KOPT-K1 (cell line): ENCODE results near the gene SNRNP25.

Experiments
- H3K27ac ChIP-seq: fragments of 200-600 bp; sonication (generic); 2 replicates; pipeline ENCODE4 v1.5.1; 2016; ENCODE audit warnings: antibody characterized with exemption, mild to moderate bottlenecking, low read depth, low read length; ENCODE audit not compliant: poor library complexity, severe bottlenecking
- H3K36me3 ChIP-seq: fragments of 200-600 bp; sonication (generic); 2 replicates; pipeline ENCODE4 v1.5.1; 2017; ENCODE audit warnings: antibody characterized with exemption, mild to moderate bottlenecking, low read length, moderate library complexity; ENCODE audit not compliant: insufficient read depth
- H3K9me3 ChIP-seq: fragments of 200-600 bp; sonication (generic); 2 replicates; pipeline ENCODE4 v1.5.1; 2017; ENCODE audit warnings: antibody characterized with exemption, low read length, mild to moderate bottlenecking; ENCODE audit not compliant: insufficient read depth, poor library complexity, severe bottlenecking

The SNRNP25 gene

DNA sequence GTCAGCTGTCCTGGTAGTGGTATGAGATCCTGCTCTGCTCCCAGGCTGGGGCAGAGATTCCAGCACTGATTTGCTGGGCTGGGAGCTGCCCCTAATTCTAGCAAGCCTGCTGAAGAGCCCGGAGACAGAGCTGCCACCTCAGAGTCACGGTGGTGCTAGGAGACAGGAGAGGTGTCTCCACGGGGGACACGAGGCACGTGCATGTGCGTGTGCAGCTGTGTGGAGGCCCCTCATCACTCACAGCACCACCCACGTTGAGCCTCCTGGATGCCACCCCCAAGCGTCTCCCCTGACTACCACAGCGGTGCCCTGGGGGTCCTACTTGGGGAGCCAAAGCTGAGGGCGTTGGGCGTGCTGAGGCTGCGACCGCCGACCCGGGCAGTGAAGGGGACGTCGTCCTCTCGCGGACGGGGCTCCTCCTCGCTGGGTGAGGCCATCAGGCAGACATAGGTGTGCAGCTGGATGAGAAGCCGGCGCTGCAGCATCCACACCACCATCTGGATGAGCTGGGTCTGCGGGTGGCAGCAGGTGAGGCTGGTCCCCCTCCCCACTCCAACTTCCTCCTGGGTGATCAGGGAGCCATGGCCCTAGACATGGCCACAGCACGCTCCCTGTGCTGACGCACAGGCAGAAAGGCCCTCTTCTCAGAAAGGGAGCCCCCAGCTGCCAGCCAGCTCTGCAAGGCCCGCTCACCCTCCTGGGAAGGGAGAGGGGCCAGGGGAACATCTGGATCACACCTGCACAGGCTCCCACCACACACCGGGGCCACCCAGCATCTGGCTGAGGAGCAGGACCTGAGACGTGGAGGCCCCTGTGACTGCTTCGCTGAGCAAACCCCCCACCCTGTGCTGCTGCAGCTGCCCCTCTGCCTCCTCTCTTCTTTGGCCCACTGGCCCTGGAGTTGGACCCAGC, 36.0 kb downstream of the SNRNP25 start:
- no peaks in the 10 kb centered on the region for H3K9me3 ChIP-seq

GRCh38 chr16:91484-91883, 37.9 kb downstream of the SNRNP25 start:
- no peaks in the 10 kb centered on the region for H3K9me3 ChIP-seq
- H3K36me3 ChIP-seq: peaks cover 73% of the 10 kb centered on the region
- no peak overlapping the region for H3K27ac ChIP-seq

More for the DNA sequence above, 36.0 kb downstream of the SNRNP25 start:
- Histone ChIP-seq H3K27ac (no peak overlapping the region), H3K36me3 (peaks cover 82% of the 10 kb centered on the region)

DNA sequence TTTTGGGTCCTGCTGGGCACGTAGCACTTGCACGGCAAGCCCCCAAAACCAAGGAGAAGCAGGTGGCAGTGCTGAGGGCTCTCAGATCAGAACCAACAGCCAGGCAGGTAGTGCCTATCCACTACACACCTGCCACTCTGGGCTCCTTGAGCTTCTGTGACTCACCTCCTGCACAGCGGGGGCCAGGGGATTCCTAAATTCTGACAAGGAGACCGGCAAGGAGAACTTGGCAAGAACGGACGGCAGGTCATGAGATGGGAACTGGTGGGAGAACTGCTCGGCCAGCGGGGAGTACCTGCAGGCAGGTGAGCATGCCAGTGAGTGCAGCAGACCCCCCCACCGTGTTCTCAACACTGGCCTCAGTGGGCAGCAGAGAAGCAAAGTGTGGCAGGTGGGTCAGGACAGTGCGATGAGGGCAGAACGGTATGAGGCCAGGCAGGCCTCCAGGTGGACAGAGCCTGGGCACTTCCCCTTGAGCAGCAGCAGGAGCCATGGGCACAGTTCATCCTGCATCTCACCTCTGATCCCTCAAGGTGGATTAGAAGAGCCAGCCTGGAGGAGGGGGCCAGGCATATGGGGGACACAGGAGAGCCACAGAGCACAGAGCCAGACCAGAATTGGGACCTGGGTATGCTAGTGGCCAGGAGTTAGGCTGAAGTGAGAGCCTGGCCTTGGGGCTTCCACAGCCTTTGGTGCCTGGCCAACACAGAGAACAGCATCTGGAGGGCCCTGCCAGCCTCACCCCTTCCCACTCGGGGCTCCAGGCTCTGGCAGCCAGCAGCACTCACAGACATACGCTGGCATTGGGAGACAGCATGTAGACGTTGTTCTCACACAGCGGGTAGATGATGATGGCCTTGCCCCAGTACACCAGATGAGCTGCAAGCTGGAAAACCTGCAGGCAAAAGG, 39.1 kb downstream of the SNRNP25 start:
- no peaks in the 10 kb centered on the region for H3K9me3 ChIP-seq
- H3K36me3 ChIP-seq: peaks cover 67% of the 10 kb centered on the region
- no peak overlapping the region for H3K27ac ChIP-seq

DNA sequence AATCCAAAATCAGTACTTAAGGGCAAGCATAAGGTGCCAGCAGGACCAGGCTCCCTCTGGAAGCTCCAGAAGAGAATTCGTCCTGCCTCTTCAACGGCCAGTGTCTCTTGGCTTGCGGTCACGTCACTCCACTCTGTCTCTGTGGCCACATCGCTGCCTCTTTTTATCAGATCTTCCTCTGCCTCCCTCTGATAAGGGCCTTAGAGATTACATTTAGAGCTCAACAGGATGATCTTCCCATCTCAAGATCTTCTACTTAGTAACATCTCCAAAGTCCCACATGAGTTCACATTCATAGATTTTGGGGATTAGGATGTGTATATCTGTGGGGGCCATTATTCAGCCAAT, 41.3 kb downstream of the SNRNP25 start:
- Histone ChIP-seq H3K27ac (no peak overlapping the region), H3K36me3 (peaks cover 55% of the 10 kb centered on the region), H3K9me3 (no peaks in the 10 kb centered on the region)

DNA sequence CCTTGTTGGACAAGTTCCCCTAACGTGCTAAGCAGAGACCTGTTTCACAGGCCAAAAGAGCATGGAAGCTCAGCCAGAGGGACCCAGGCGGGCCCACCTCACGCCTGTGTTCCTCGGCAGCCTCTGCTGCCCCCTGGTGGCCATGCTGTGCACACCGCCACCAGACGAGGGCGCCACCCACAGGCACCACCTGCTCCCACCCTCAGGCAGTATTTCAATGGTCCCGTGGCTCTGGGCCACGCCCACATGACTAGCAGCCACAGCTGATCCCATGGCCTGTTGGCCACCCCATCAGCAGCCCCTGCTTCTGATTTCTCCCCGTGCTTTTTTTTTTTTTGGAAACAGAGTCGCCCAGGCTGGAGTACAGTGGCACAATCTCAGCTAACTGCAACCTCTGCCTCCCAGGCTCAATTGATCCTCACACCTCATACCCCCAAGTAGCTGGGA, 43.3 kb downstream of the SNRNP25 start:
- H3K27ac ChIP-seq: no peak overlapping the region
- H3K36me3 ChIP-seq: peaks cover 39% of the 10 kb centered on the region
- no peaks in the 10 kb centered on the region for H3K9me3 ChIP-seq

DNA sequence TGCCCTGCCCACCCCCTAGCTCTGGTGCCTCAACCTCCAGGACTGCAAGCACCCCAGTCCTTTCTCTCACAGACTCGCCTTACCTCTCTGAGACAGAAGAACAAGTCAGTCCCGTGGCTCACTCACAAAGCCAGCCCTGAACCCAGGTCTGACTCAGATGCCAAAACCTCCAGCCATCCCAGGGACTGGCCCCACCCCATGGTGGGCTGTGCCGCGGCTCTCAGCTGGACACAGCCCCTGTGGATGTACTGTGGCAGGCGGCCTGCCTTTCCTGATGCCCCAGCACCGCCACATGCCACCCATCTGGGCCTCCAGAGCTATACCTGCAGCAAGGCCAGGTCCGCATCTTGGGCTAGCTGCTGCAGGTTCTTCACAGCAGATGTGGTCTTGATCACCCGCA, 44.2 kb downstream of the SNRNP25 start:
- no peaks in the 10 kb centered on the region for H3K9me3 ChIP-seq
- peaks cover 31% of the 10 kb centered on the region for H3K36me3 ChIP-seq
- H3K27ac ChIP-seq: no peak overlapping the region

- H3K36me3 ChIP-seq: peaks cover 39% of the 10 kb centered on the region
- no peaks in the 10 kb centered on the region for H3K9me3 ChIP-seq
- no peak overlapping the region for H3K27ac ChIP-seq
Measured at GRCh38 chr16:100989-101388, 47.4 kb downstream of the SNRNP25 start.

DNA sequence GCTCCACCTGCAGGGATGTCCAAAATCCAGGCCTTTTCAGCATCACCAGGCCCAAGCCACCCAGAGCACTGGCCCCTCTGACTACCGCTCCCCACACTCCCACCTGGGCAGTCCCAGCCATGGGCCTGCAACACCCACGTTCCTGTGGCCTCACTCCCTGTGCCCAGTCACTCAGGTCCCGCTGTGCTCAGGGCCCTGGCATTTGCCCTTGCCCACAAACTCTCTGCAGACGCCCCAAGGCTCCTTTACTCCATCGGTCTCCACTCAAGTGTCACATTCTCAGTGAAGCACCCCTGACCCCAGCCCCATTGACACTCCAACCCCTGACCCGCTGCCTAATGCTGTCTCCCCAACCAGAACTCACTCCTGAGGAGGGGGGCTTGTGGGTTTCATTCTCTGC, 48.0 kb downstream of the SNRNP25 start:
- Histone ChIP-seq H3K27ac (no peak overlapping the region), H3K36me3 (peaks cover 41% of the 10 kb centered on the region), H3K9me3 (no peaks in the 10 kb centered on the region)

GRCh38 chr16:102060-102855, 48.6 kb downstream of the SNRNP25 start:
- peaks cover 45% of the 10 kb centered on the region for H3K36me3 ChIP-seq

DNA sequence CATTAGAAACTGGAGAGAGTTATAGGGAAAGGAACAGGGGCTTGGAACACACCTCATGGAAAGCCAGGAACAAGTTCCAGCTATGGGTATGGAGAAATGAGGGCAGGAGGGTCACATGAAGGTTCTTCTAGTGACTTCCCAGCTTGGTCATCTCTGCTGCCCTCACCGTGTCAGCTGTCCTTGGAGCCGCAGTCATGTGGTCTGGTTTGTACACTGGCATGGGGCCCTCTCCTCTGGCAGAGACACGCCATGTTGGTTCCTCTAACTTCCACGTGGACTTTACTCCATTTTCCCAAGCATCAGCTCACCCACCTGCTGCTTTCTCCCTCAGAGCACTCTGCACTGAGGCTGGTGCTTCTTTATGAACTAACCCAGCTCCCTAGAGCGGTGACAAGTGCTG, 50.7 kb downstream of the SNRNP25 start:
- Histone ChIP-seq H3K36me3 (peaks cover 46% of the 10 kb centered on the region), H3K9me3 (no peaks in the 10 kb centered on the region), H3K27ac (no peak overlapping the region)

More at GRCh38 chr16:102060-102855, 48.6 kb downstream of the SNRNP25 start:
- Histone ChIP-seq H3K27ac (no peak overlapping the region), H3K9me3 (no peaks in the 10 kb centered on the region)

DNA sequence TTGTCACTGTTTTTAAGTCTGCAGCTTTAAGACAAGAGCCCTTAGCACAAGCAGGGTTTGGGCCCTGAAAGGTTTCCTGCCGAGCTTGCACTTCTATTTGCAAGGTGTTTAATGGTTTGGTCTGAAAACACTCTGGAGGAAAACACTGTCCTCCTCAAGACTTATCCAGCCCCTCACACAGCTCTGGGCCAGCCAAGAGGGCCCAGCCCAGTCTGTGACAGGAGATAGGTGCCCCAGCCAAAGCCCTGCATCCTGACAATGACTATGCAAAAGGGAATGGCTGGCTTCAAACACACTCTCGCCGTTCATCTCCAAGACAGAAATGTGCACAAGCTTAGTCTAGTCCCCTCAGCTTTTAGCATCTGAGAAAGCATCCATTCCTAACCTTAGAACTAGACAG, 51.3 kb downstream of the SNRNP25 start:
- Histone ChIP-seq H3K36me3 (peaks cover 52% of the 10 kb centered on the region), H3K27ac (no peak overlapping the region), H3K9me3 (no peaks in the 10 kb centered on the region)

- H3K36me3 ChIP-seq: peaks cover 57% of the 10 kb centered on the region
- no peaks in the 10 kb centered on the region for H3K9me3 ChIP-seq
- H3K27ac ChIP-seq: no peak overlapping the region
Measured at GRCh38 chr16:105521-105920, 51.9 kb downstream of the SNRNP25 start.

- H3K36me3 ChIP-seq: peaks cover 63% of the 10 kb centered on the region
- no peak overlapping the region for H3K27ac ChIP-seq
Measured at GRCh38 chr16:106623-107324, 53.1 kb downstream of the SNRNP25 start.

More at GRCh38 chr16:106623-107324, 53.1 kb downstream of the SNRNP25 start:
- H3K9me3 ChIP-seq: no peaks in the 10 kb centered on the region
